ENCODE data around the gene AGAP1.

AGAP1 gene

GRCh38 chr2:235511187-235511661 is 17.4 kb downstream of the AGAP1 start:
- DNase-seq: peak; percentile 82

- DNase-seq: no peak
Observed at GRCh38 chr2:235511751-235512698, 18.2 kb downstream of the AGAP1 start.

- no peak for DNase-seq
Observed at GRCh38 chr2:235512699-235513053, 18.8 kb downstream of the AGAP1 start.

- DNase-seq: no peak
Observed at GRCh38 chr2:235513984-235514626, 20.3 kb downstream of the AGAP1 start.

GRCh38 chr2:235514627-235515363 is 21.0 kb downstream of the AGAP1 start:
- no peak for DNase-seq

- no peak for DNase-seq
Observed at GRCh38 chr2:235515364-235515742, 21.5 kb downstream of the AGAP1 start.

- DNase-seq: no peak
Observed at GRCh38 chr2:235515821-235516220, 22.0 kb downstream of the AGAP1 start.

DNA sequence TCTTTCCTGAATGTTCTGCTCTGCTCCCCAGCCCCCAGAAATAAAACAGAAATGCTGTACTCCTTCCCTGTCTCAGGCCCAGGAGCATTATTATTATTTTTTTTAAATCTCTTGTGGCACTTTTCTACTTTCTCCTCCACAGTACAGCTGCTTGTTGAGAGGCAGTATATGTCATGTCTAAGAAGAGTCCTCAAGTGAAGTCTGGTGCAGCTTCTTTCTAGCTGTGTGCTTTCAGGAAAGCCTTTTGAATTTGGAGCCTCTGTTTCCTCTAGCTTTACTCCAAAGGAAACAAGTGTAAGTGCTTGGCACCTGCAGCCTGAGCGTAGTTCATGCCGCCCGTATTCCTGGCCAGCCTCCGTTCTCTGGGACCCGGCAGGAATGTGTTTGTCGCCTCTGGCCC is 22.4 kb downstream of the AGAP1 start:
- no peak for DNase-seq

GRCh38 chr2:235518322-235519090 is 24.7 kb downstream of the AGAP1 start:
- peak; percentile 33 for DNase-seq

- DNase-seq: no peak
Observed at GRCh38 chr2:235520787-235521186, 26.9 kb downstream of the AGAP1 start.

DNA sequence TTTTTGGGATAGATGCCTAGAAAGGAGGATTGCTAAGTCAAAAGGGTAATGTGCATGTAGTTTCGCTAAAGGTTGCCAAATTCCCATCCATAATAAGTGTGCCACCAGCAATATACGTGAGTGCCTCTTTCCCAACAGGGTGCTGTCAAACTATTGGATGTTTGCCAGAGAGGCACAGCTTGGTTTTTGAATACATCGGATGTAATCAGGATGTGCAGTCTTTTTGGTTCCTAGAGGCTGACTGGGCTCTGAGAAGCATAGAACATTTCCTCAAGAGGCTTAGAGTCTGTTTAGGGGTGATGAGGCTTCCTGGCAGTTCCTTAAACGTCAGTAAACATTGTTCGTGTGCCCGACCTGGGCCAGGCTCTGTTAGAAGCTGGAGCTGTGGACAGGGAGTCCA is 28.0 kb downstream of the AGAP1 start:
- no peak for DNase-seq

GRCh38 chr2:235523021-235523420 is 29.2 kb downstream of the AGAP1 start:
- DNase-seq: no peak

DNA sequence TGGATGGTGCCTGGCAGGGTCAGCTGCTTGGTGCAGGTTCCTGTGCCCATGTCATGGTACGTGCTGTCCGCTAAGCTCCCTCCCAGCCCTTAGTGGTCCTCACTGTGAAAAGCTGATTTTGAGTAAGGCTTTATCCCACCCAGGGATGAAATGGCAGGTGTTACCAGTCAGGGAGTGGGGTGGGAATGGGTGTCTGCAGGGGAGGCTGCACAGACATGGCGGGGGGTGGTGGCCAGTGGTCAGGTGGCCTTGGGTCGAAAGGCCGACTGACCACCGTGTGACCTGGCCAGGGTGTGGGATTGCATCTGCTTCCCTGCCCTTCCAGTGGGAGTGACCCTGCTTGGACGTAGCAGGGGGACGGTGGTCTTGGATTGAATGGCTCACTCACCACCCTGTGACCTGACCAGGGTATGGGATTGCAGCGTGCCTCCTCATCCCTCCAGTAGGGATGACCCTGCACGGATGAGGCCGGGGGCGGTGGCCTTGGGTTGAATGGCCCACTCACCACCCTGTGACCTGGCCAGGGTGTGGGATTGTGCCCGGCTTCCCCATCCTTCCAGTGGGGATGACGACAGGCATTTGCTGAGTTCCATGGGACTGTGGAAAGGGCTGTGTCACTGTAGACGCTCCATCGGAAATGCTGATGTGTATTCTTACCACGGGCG is 29.8 kb downstream of the AGAP1 start:
- DNase-seq: no peak

- no peak for DNase-seq
Observed at GRCh38 chr2:235526166-235526565, 32.3 kb downstream of the AGAP1 start.

GRCh38 chr2:235527806-235528469 is 34.1 kb downstream of the AGAP1 start:
- no peak for DNase-seq

DNA sequence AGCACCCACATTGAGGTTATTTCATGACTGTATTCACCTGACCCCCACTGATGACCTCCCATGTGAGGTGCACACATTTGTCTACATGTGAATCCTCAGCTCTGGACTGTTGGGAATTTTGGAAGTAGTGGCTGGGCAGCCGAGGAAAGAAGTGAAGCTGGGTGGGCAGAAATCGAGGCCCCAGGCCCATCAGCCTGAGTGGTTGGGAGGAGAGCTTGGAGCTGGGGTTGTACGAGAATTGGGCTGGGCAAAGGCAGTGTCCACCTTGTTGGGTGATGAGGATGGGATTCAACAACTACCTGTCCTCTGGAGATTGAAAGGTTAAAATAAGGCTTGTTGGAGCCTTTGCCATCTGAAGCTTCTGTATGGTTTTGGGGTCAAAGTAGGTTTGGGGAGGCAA is 35.8 kb downstream of the AGAP1 start:
- no peak for DNase-seq

DNA sequence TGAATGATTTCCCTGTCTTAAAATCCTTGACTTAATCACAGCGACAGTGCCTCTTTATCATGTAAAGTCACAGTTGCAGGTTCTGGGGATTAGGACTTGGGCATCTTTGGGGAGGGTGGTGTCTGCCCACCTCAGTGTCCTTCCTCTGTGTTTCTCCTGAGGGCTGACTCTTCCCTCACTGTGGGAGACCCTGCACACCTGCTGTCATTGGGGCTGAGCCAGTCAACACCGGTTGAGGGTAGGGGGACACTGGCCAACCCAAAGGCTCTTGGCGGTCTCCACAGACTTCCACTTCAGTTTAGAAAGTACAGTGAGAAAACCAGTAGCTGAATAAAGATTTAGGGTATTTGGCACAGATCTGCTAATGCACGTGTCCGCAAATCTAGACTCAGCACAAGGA is 36.9 kb downstream of the AGAP1 start:
- DNase-seq: no peak

GRCh38 chr2:235532307-235532706 is 38.5 kb downstream of the AGAP1 start:
- DNase-seq: no peak

GRCh38 chr2:235533198-235533597 is 39.4 kb downstream of the AGAP1 start:
- no peak for DNase-seq

DNA sequence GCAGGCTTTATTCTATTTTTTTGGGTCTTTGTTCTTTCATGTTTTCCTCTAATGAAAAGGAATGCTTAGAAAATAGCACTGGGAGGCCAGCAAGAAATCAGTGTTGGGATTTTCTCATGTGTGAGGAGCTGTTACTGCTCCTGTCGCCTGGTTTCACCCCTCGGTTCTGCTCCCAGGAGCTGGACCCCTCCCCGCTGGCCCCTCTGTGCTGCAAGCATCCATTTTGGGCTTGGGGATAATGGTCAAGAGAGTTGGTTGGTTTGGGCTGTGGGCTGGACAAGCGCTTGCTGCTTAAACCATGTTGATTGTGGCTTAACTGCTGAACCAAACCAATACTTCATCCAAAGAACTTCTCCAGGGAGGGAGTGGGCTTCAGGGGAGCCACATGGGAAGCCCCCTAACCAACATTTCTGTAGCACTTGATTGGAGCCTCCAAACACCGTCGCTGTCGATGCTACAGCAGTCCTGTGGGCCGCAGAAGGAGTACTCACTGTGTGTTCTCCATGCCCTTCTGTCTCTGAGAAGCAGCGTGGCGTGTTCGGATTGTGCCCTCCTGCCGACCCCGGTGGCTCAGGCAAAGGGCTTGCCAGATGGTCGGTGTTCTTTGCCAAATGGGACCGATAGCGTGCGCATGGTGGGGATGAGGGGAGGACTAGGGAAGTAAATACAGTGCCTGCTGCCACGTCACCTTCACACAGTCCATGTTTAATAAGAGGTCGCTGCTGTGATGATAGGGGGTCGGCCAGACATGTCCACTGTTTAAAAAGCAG is 40.0 kb downstream of the AGAP1 start:
- no peak for DNase-seq

Data from NCI-H226 (cell line).